HG02610 (cell line): ENCODE data around the gene COL4A2.
A peak's percentile ranks its signal among the peaks of the same experiment; 100 is the strongest.

Experiments used
- ATAC-seq: cut with Tn5 transposase; IDR thresholded peaks from one replicate; pipeline ENCODE4 v1.9.1; 2021; ENCODE audit warnings: mild to moderate bottlenecking, moderate library complexity; ENCODE audit not compliant: unreplicated experiment

Gene COL4A2

GRCh38 chr13:110431425-110432294, 124.6 kb downstream of the COL4A2 start:
- ATAC-seq: no peak

- ATAC-seq: no peak
These were observed 125.4 kb downstream of the COL4A2 start for GRCh38 chr13:110432522-110432921.

- no peak for ATAC-seq
These were observed 125.9 kb downstream of the COL4A2 start for GRCh38 chr13:110433014-110433413.

GRCh38 chr13:110434629-110435028, 127.5 kb downstream of the COL4A2 start:
- no peak for ATAC-seq

- no peak for ATAC-seq
These were observed 128.2 kb downstream of the COL4A2 start for GRCh38 chr13:110435331-110435730.

- no peak for ATAC-seq
These were observed 129.2 kb downstream of the COL4A2 start for GRCh38 chr13:110436276-110436675.

GRCh38 chr13:110436786-110437370, 129.8 kb downstream of the COL4A2 start:
- no peak for ATAC-seq

GRCh38 chr13:110438211-110438610, 131.1 kb downstream of the COL4A2 start:
- no peak for ATAC-seq

GRCh38 chr13:110438776-110439175, 131.7 kb downstream of the COL4A2 start:
- no peak for ATAC-seq

GRCh38 chr13:110440946-110441731, 134.1 kb downstream of the COL4A2 start:
- ATAC-seq: no peak

GRCh38 chr13:110442930-110443621, 136.0 kb downstream of the COL4A2 start:
- ATAC-seq: no peak

GRCh38 chr13:110443622-110444225, 136.6 kb downstream of the COL4A2 start:
- ATAC-seq: no peak

GRCh38 chr13:110444226-110444653, 137.2 kb downstream of the COL4A2 start:
- no peak for ATAC-seq

- ATAC-seq: no peak
These were observed 138.1 kb downstream of the COL4A2 start for GRCh38 chr13:110445183-110445582.

GRCh38 chr13:110445722-110446574, 138.9 kb downstream of the COL4A2 start:
- no peak for ATAC-seq

- no peak for ATAC-seq
These were observed 139.4 kb downstream of the COL4A2 start for GRCh38 chr13:110446575-110446890.

GRCh38 chr13:110447058-110447511, 140.0 kb downstream of the COL4A2 start:
- ATAC-seq: peak; percentile 35

GRCh38 chr13:110447801-110448200, 140.7 kb downstream of the COL4A2 start:
- ATAC-seq: no peak

- ATAC-seq: no peak
These were observed 141.1 kb downstream of the COL4A2 start for GRCh38 chr13:110448230-110448629.

GRCh38 chr13:110448677-110449076, 141.6 kb downstream of the COL4A2 start:
- no peak for ATAC-seq
